HEK293T (cell line): Measurements from ENCODE around the gene ARHGEF25.

Source experiments
- CTCF ChIA-PET: fragments of 350-600 bp; formaldehyde crosslinking; extraction: SDS; loops from one replicate; lab custom pipeline; 2021; ENCODE audit warnings: antibody characterized with exemption, inconsistent platforms; lab: Yijun Ruan, JAX
- POLR2A ChIA-PET: fragments of 350-600 bp; formaldehyde crosslinking; extraction: SDS; loops from one replicate; lab custom pipeline; 2020; ENCODE audit warnings: antibody characterized with exemption, inconsistent platforms; lab: Yijun Ruan, JAX
- DNase-seq: peaks from one replicate; pipeline ENCODE4 v3.0.0; 2012; ENCODE audit warnings: mixed read lengths; ENCODE audit errors: extremely low spot score
- ARNT ChIP-seq: fragments of 450-650 bp; IDR thresholded peaks from 2 replicates; pipeline ENCODE4 v1.6.1; 2017; ENCODE audit warnings: mild to moderate bottlenecking
- BHLHE40 ChIP-seq: fragments of 450-650 bp; IDR thresholded peaks from 2 replicates; pipeline ENCODE4 v1.6.1; 2016; ENCODE audit warnings: mild to moderate bottlenecking, moderate library complexity, borderline replicate concordance
- CTBP1 ChIP-seq: fragments of 450-650 bp; IDR thresholded peaks from 2 replicates; pipeline ENCODE4 v1.6.1; 2016; ENCODE audit warnings: borderline replicate concordance
- ELF4 ChIP-seq: fragments of 450-650 bp; IDR thresholded peaks from 2 replicates; pipeline ENCODE4 v1.6.1; 2017; ENCODE audit warnings: antibody characterized with exemption
- FOXA1 ChIP-seq: fragments of 450-650 bp; IDR thresholded peaks from 2 replicates; pipeline ENCODE4 v1.6.1; 2016; ENCODE audit warnings: mild to moderate bottlenecking
- FOXK2 ChIP-seq: fragments of 450-650 bp; IDR thresholded peaks from 2 replicates; pipeline ENCODE4 v1.6.1; 2016; ENCODE audit warnings: mild to moderate bottlenecking
- FOXM1 ChIP-seq: fragments of 450-650 bp; IDR thresholded peaks from 2 replicates; pipeline ENCODE4 v1.6.1; 2017; ENCODE audit warnings: mild to moderate bottlenecking, borderline replicate concordance
- HDGF ChIP-seq: fragments of 450-650 bp; IDR thresholded peaks from 2 replicates; pipeline ENCODE4 v1.6.1; 2017; ENCODE audit warnings: antibody characterized with exemption, borderline replicate concordance
- L3MBTL2 ChIP-seq: fragments of 450-650 bp; conservative IDR thresholded peaks from 2 replicates; pipeline ENCODE4 v1.6.1; 2016; ENCODE audit warnings: mild to moderate bottlenecking
- LEF1 ChIP-seq: fragments of 450-650 bp; IDR thresholded peaks from 2 replicates; pipeline ENCODE4 v1.6.1; 2017; ENCODE audit warnings: mild to moderate bottlenecking, borderline replicate concordance
- NFRKB ChIP-seq: fragments of 450-650 bp; IDR thresholded peaks from 2 replicates; pipeline ENCODE4 v1.6.1; 2016; ENCODE audit warnings: mild to moderate bottlenecking, moderate library complexity
- PKNOX1 ChIP-seq: fragments of 450-650 bp; IDR thresholded peaks from 2 replicates; pipeline ENCODE4 v1.6.1; 2016
- SP1 ChIP-seq: fragments of 450-650 bp; IDR thresholded peaks from 2 replicates; pipeline ENCODE4 v1.6.1; 2017
- SUZ12 ChIP-seq: fragments of 450-650 bp; IDR thresholded peaks from 2 replicates; pipeline ENCODE4 v1.6.1; 2016; ENCODE audit warnings: mild to moderate bottlenecking
- TARDBP ChIP-seq: fragments of 450-650 bp; IDR thresholded peaks from 2 replicates; pipeline ENCODE4 v1.6.1; 2016
- ZNF384 ChIP-seq: fragments of 450-650 bp; IDR thresholded peaks from 2 replicates; pipeline ENCODE4 v1.6.1; 2016

The ARHGEF25 gene

DNA sequence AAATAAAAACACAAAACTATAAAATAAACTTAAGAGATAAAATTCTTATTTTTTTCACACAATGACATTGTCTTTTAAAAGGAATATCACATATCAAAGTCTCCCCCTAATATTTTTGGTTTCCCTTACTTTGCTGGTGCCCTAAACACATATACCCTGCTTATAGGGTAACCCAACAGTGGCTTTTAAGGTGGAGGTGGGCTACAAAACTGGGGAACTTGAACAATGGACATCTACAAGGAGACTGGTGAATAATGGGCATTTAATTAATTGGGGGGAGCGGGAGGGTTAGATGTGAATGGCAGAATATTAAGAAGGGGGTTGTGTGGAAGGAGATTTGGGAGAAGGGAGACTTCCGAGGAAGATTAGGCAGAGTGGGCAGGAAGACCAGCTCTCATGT, 12.2 kb downstream of the ARHGEF25 start:
- CTCF ChIA-PET = interaction anchor here (1.1 to 1.7 kb wide), 3 partner anchors 10 to 40 kb away, joined by 3 to 12 read pairs (median 9); no protein-coding TSS in a partner anchor

DNA sequence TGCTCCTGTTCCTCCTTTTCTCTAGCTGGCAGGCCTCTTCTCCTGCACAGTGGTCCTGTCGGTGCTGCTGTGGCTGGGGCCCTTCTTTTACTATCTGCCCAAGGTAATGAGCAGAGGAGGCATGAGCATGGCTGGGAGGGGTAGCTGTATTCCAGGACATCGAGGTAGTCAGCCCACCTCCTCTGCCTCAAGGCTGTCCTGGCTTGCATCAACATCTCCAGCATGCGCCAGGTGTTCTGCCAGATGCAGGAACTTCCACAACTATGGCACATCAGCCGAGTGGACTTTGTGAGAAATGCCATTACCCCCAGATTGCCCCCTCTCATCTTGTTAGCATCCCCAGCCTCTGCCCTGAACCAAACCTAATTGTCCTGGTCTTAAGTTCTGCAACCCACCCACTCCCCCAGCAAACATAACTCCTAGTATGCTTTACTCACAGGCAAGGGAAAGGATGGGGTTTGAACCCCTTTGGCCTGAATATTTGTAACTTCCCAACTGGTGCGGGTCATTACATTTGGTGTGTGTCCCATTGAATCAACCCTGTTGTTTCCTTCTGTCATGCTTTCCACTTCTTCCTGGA, 12.7 kb downstream of the ARHGEF25 start:
- CTCF ChIA-PET = interaction anchor here (1.7 kb wide), 1 partner anchor 40 kb away, joined by 12 read pairs; no protein-coding TSS in a partner anchor
- POLR2A ChIA-PET = no interaction called here
- DNase-seq = no peak

More for the DNA sequence above, 12.2 kb downstream of the ARHGEF25 start:
- POLR2A ChIA-PET = interaction anchor here (1.1 kb wide), 1 partner anchor 19 kb away, joined by 3 read pairs; no protein-coding TSS in a partner anchor
- TF ChIP-seq PKNOX1 (no peak), ELF4 (no peak), SP1 (no peak), TARDBP (no peak), NFRKB (no peak), HDGF (no peak), ARNT (no peak), BHLHE40 (no peak)
- no peak for DNase-seq

DNA sequence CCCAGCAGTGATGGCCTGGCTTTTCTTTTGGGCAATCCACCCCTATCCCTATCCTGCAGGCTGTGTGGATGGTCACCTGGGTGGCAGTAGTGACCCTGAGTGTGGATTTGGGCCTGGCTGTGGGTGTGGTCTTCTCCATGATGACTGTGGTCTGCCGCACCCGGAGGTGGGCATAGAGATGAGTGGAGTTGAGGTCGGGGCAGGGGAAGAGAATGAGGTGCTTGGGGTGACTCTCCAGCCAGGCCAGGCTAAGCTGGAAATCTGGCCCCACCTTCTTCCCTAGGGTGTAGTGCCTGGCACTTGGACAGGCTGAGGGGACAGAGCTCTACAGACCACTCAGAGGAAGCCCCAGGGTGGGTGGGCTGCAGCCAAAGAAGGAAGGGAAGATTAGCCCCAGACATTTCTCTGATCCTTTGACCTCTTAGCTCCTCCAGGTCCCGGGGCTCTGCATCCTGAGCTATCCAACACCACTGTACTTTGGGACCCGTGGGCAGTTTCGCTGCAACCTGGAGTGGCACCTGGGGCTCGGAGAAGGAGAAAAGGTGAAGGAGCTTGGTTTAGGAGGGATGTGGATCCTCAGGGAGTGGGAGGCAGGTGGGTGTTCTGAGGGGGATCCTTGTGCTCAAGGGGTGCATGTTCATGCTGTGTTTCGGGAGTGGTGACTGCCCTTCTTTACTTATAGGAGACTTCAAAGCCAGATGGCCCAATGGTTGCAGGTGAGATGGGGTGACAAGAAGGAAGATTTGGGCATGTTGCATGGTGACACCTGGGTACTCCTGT, 13.4 kb downstream of the ARHGEF25 start:
- CTCF ChIA-PET = interaction anchor here (1.7 kb wide), 1 partner anchor 41 kb away, joined by 12 read pairs; no protein-coding TSS in a partner anchor
- no peak for DNase-seq
- TF ChIP-seq ARNT (no peak), FOXM1 (no peak), FOXK2 (no peak), LEF1 (no peak), PKNOX1 (no peak), SP1 (no peak), HDGF (no peak), L3MBTL2 (no peak), BHLHE40 (no peak), NFRKB (no peak), ELF4 (no peak), TARDBP (no peak), FOXA1 (no peak)
- POLR2A ChIA-PET = no interaction called here

More for the DNA sequence above, 12.7 kb downstream of the ARHGEF25 start:
- no peak for TF ChIP-seq SP1
- no peak for TF ChIP-seq HDGF
- no peak for TF ChIP-seq SUZ12
- no peak for TF ChIP-seq FOXM1
- TF ChIP-seq FOXK2 = no peak
- TF ChIP-seq CTBP1 = no peak
- TF ChIP-seq ELF4 = no peak
- TF ChIP-seq ZNF384 = no peak
- no peak for TF ChIP-seq ARNT
- TF ChIP-seq L3MBTL2 = no peak
- TF ChIP-seq TARDBP = no peak
- no peak for TF ChIP-seq NFRKB
- no peak for TF ChIP-seq FOXA1
- TF ChIP-seq PKNOX1 = no peak
- no peak for TF ChIP-seq LEF1
- no peak for TF ChIP-seq BHLHE40

GRCh38 chr12:57625261-57626032, 14.2 kb downstream of the ARHGEF25 start:
- TF ChIP-seq SUZ12 (no peak), PKNOX1 (no peak)
- DNase-seq = no peak
- CTCF ChIA-PET = interaction anchor here (1.7 kb wide), 1 partner anchor 42 kb away, joined by 12 read pairs; no protein-coding TSS in a partner anchor
- POLR2A ChIA-PET = no interaction called here
